Astrocyte (in vitro differentiated cells and primary cell): Measurements from ENCODE around the gene CLDN20. TPM values are rescaled to one million over a fixed set of nuclear protein-coding genes. Genes with fewer than 3 reads are reported as not detected.

Experiments used
- DNase-seq: peaks from one replicate; pipeline ENCODE4 v3.0.0-alpha.2; 2010; ENCODE audit warnings: low read depth
- FAIRE-seq: peaks from 2 replicates; lab custom pipeline; 2011; peaks lifted over from hg19 to GRCh38; lab: Jason Lieb, UNC
- H2AFZ ChIP-seq: 2 replicates; pipeline ENCODE4 v1.6.0; 2012; ENCODE audit warnings: low read depth, low read length, inconsistent platforms
- H3K27ac ChIP-seq: 2 replicates; pipeline ENCODE4 v1.5.1; 2011; ENCODE audit warnings: low read depth, low read length, inconsistent platforms
- H3K27me3 ChIP-seq: 2 replicates; pipeline ENCODE4 v1.6.0; 2011; ENCODE audit warnings: low read length, inconsistent platforms; ENCODE audit not compliant: insufficient read depth
- H3K36me3 ChIP-seq: 2 replicates; pipeline ENCODE4 v1.5.1; 2011; ENCODE audit warnings: low read length, inconsistent platforms; ENCODE audit not compliant: insufficient read depth
- H3K4me1 ChIP-seq: 2 replicates; pipeline ENCODE4 v1.5.1; 2011; ENCODE audit warnings: low read length, inconsistent platforms; ENCODE audit not compliant: insufficient read depth
- H3K4me2 ChIP-seq: 2 replicates; pipeline ENCODE4 v1.6.0; 2012; ENCODE audit warnings: low read length, inconsistent platforms
- H3K4me3 ChIP-seq: 2 replicates; pipeline ENCODE4 v1.5.1; 2011; ENCODE audit warnings: low read depth, mild to moderate bottlenecking, low read length, inconsistent platforms; ENCODE audit not compliant: insufficient read depth
- H3K79me2 ChIP-seq: 2 replicates; pipeline ENCODE4 v1.6.0; 2012; ENCODE audit warnings: mild to moderate bottlenecking, low read length, inconsistent platforms; ENCODE audit not compliant: insufficient read depth
- H3K9ac ChIP-seq: 2 replicates; pipeline ENCODE4 v1.6.0; 2012; ENCODE audit warnings: mild to moderate bottlenecking, low read length, inconsistent platforms
- H3K9me3 ChIP-seq: 2 replicates; pipeline ENCODE4 v1.5.1; 2012; ENCODE audit warnings: low read depth, mild to moderate bottlenecking, low read length, inconsistent platforms; ENCODE audit not compliant: insufficient read depth
- H4K20me1 ChIP-seq: 2 replicates; pipeline ENCODE4 v1.6.0; 2012; ENCODE audit warnings: low read length, inconsistent platforms; ENCODE audit not compliant: insufficient read depth
- H3K27ac Mint-ChIP-seq: one replicate; pipeline ENCODE4 v1.8.0; 2021; ENCODE audit warnings: mild to moderate bottlenecking, mixed read lengths; ENCODE audit not compliant: unreplicated experiment
- H3K27me3 Mint-ChIP-seq: one replicate; pipeline ENCODE4 v1.8.0; 2021; ENCODE audit warnings: low read depth, mixed read lengths; ENCODE audit not compliant: unreplicated experiment
- H3K36me3 Mint-ChIP-seq: one replicate; pipeline ENCODE4 v1.8.0; 2021; ENCODE audit warnings: low read depth, mixed read lengths; ENCODE audit not compliant: unreplicated experiment
- H3K4me1 Mint-ChIP-seq: one replicate; pipeline ENCODE4 v1.8.0; 2021; ENCODE audit warnings: low read depth, mixed read lengths; ENCODE audit not compliant: unreplicated experiment
- H3K4me3 Mint-ChIP-seq: one replicate; pipeline ENCODE4 v1.8.0; 2021; ENCODE audit warnings: mild to moderate bottlenecking, moderate library complexity, mixed read lengths; ENCODE audit not compliant: unreplicated experiment
- H3K9me3 Mint-ChIP-seq: one replicate; pipeline ENCODE4 v1.8.0; 2021; ENCODE audit warnings: mild to moderate bottlenecking, mixed read lengths; ENCODE audit not compliant: unreplicated experiment
- CTCF ChIP-seq: IDR thresholded peaks from 2 replicates; pipeline ENCODE4 v1.5.1; 2011; ENCODE audit warnings: low read depth, mild to moderate bottlenecking, inconsistent platforms, low read length, moderate library complexity; ENCODE audit not compliant: insufficient read depth
- EZH2 ChIP-seq: IDR thresholded peaks from 2 replicates; pipeline ENCODE4 v1.6.1; 2012; ENCODE audit warnings: mild to moderate bottlenecking, low read length, inconsistent platforms; ENCODE audit not compliant: insufficient read depth
- total RNA-seq: library from RNA; stranded (reverse); gene quantifications from 2 replicates; pipeline ENCODE4 v1.2.1, GENCODE V29; 2021

Gene CLDN20
- total RNA-seq, 1 donor from 2014 or later = not detected

DNA sequence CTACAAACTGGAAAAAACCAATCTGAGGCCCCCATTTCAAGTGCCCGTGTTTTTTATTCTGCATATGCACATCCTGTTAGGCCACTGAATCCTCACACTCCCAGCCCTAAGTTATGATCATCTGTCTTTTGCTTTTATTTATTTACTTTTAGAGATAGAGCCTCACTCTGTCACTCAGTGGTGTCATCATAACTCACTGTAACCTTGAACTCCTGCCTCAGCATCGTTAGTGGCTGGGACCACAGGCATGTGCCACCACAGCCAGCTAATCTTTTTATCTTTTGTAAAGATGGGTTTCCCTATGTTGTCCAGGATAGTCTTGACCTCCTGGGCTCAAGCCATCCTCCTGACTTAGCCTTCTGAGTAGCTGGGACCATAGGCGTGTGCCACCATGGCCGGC lies 29.6 kb upstream of the CLDN20 start:
- Histone ChIP-seq H2AFZ (no peak overlapping the region), H3K4me1 (no peaks in the 10 kb centered on the region), H3K36me3 (no peaks in the 10 kb centered on the region), H3K79me2 (no peaks in the 10 kb centered on the region), H4K20me1 (no peaks in the 10 kb centered on the region), H3K27me3 (no peaks in the 10 kb centered on the region), H3K4me3 (no peak overlapping the region), H3K27ac (no peak overlapping the region), H3K9me3 (peaks cover 3% of the 10 kb centered on the region), H3K4me2 (no peak overlapping the region), H3K9ac (no peak overlapping the region)
- no peak for TF ChIP-seq CTCF
- no peak for TF ChIP-seq EZH2
- Mint-ChIP-seq H3K36me3 (peaks cover 38% of the 10 kb centered on the region), H3K4me1 (peaks cover 2% of the 10 kb centered on the region), H3K9me3 (peaks cover 11% of the 10 kb centered on the region), H3K27me3 (no peaks in the 10 kb centered on the region), H3K4me3 (no peak overlapping the region), H3K27ac (no peak overlapping the region)
- DNase-seq = no peak
- FAIRE-seq = no peak

DNA sequence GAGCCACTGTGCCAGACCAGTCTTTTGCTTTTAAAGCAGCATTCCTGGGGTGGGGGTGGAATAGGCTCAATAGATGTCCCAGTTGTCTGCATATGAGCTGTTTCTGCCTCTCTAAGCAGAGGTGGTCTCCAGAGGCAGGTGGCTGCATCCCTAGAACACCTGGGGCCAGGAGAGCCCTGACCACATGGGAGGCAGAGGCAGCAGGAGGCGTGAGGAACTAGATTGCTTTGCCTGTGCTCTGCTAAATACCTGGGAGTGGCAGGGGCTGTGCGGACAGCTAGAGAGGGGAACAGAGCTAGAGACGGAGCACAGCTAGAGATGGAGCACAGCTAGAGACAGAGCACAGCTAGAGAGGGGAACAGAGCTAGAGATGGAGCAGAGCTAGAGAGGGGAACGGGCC lies 29.1 kb upstream of the CLDN20 start:
- Mint-ChIP-seq H3K9me3 (peaks cover 15% of the 10 kb centered on the region), H3K27ac (no peak overlapping the region), H3K27me3 (no peaks in the 10 kb centered on the region), H3K4me1 (peaks cover 2% of the 10 kb centered on the region), H3K4me3 (no peak overlapping the region), H3K36me3 (peaks cover 40% of the 10 kb centered on the region)
- Histone ChIP-seq H3K27ac (no peak overlapping the region), H2AFZ (peak overlapping the region; percentile 19), H4K20me1 (no peaks in the 10 kb centered on the region), H3K9ac (no peak overlapping the region), H3K4me3 (no peak overlapping the region), H3K36me3 (no peaks in the 10 kb centered on the region), H3K4me2 (no peak overlapping the region), H3K27me3 (no peaks in the 10 kb centered on the region), H3K4me1 (no peaks in the 10 kb centered on the region), H3K9me3 (peaks cover 3% of the 10 kb centered on the region), H3K79me2 (no peaks in the 10 kb centered on the region)
- no peak for FAIRE-seq
- no peak for DNase-seq
- TF ChIP-seq CTCF = no peak
- TF ChIP-seq EZH2 = no peak

- no peak overlapping the region for H3K4me3 Mint-ChIP-seq
- H3K27me3 Mint-ChIP-seq = no peaks in the 10 kb centered on the region
- H3K27ac Mint-ChIP-seq = no peak overlapping the region
- DNase-seq (peak; percentile 26), FAIRE-seq (no peak)
- no peak overlapping the region for H3K27ac ChIP-seq
- no peaks in the 10 kb centered on the region for H3K36me3 ChIP-seq
- H3K79me2 ChIP-seq = no peaks in the 10 kb centered on the region
- peaks cover 40% of the 10 kb centered on the region for H3K36me3 Mint-ChIP-seq
- H3K9me3 Mint-ChIP-seq = peaks cover 15% of the 10 kb centered on the region
- H3K9ac ChIP-seq = no peak overlapping the region
- H3K27me3 ChIP-seq = no peaks in the 10 kb centered on the region
- no peaks in the 10 kb centered on the region for H4K20me1 ChIP-seq
- H3K4me1 Mint-ChIP-seq = peaks cover 4% of the 10 kb centered on the region
- peaks cover 3% of the 10 kb centered on the region for H3K9me3 ChIP-seq
- TF ChIP-seq EZH2 (no peak), CTCF (no peak)
- H3K4me3 ChIP-seq = no peak overlapping the region
- peak overlapping the region; percentile 19 for H2AFZ ChIP-seq
- no peaks in the 10 kb centered on the region for H3K4me1 ChIP-seq
- no peak overlapping the region for H3K4me2 ChIP-seq
Observed at GRCh38 chr6:155235087-155235486, 28.7 kb upstream of the CLDN20 start.
